ENCODE data around the gene ZBTB8OS.
"Not testable (repeated sequence)": the region's sequence is repeated elsewhere in the genome, so short reads cannot be mapped to it uniquely, and the experiment has no call there.

ZBTB8OS gene

GRCh38 chr1:32650248-32650751 lies at the start of gene ZBTB8OS:
TSS of gene ZBTB8OS (minus strand) at chr1:32650550. CDS start at chr1:32650529, 21 bp downstream.
- peak; percentile 92 for DNase-seq

DNA sequence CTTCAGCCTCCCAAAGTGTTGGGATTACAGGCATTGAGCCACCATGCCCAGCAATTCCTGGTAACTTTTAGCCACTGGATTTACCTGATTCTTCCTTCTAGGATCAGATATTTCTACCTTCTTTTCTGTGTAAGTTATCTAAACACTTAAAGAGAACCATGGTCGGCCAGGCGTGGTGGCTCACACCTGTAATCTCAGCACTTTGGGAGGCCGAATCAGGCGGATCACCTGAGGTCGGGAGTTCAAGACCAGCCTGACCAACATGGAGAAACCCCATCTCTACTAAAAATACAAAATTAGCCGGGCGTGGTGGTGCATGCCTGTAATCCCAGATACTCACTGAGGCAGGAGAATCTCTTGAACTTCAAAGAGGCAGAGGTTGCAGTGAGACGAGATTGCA lies 46.6 kb upstream of the ZBTB8OS start:
- not testable (repeated sequence) for DNase-seq

- DNase-seq, result no peak
These were observed 45.7 kb upstream of the ZBTB8OS start for GRCh38 chr1:32696041-32696440.

DNA sequence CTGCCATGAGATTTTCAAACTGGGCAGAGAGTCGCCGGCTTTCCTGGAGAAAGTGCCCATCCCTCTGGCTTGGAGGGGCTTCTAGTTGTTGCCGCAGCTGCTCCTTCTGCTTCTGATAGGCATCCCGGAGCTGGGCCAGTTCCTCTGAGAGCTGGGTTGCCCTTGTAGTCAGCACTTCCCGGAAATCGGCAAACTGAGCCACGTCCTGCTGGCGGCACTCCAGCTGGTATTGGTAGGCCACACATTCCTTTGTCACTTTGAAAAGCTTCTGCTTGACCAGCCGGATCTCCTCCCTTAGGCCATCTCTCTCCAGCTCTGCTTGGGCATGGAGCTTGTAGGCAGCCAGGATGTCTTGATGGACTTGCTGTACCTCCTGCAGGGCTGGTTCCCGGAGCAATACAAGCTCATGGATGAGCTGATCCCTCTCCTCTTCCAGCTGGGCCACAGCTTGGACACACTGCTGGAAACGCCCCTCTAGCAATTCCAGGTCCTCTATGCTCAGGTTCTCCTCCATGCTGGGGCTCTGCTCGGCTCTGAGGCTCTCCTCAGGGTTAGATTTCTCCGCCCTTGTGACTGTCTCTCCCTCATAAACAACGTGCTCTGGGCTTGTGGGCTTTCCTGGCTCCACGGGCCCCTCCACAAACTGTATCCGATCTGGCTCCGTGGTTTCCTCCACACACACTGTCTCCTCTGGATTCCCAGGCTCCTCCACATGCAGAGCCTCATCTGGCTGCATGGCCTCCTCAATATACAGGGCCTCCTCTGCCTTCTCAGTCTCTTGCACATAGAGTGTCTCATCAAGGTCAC lies 45.0 kb upstream of the ZBTB8OS start:
- DNase-seq, result no peak

DNA sequence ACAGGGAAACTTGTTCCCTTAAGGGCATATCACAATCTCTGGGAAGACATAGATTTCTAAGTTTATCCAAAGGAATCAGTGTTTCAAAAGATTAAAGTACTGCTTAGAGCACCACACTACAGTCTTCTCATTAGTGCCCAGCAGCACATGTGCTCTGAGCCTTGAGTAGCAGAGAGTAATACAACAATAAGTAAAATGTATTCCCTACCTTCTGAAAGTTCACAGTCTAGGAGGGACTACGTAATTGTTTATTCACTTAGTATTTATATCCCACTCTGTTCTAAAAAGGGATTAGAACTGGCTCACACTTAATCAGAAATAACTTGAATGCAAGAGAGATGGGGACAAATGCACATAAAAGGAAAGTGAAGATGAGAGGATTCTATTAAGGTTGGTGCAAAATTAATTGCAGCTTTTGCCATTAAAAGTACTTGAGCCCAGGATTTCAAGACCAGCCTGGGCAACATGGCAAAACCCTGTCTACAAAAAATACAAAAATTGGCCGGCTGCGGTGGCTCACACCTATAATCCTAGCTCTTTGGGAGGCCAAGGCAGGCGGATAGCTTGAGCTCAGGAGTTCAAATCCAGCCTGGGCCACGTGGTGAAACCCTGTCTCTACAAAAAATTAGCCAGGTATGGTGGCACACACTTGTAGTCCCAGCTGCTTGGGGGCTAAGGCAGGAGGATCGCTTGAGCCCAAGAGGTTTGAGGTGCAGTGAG lies 43.3 kb upstream of the ZBTB8OS start:
- no peak for DNase-seq

DNA sequence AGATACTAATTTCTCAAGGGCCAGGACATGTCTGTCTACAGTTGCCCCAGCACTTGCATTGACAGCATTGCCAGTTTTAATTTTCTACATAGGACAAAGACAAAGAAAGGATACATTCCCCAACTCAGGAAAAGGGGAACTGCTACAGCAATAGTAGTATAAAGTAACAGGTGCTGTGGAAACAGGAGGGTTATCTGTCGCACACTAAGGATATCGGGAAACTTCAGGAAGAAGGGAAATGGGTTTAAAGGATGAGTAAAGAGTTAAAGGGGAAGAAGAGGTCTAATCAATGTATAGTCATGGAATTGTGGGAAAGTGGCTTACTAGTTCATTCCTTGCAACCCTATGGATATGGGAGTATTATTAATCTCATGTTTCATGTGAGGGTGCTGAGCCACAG lies 36.0 kb upstream of the ZBTB8OS start:
- DNase-seq, result no peak

DNA sequence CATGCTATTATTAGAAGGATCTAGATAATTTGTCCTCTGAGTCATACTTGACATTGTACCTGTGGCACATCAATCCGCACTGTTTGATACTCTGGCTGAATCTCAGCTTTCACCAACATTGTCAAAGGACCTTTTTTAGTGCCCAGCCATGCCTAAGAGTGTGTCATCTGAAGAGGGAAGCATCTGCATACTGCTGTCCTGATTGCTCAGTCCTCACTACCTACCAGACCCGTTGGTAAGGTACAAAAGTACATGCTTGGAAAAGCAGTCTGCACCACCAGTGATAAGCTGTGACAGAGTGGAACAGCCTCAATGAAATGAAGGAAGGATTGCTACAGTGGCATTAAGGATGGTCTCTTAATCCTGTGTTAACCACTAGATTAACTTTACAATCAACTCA lies 35.1 kb upstream of the ZBTB8OS start:
- DNase-seq, result no peak

- DNase-seq, result no peak
These were observed 33.9 kb upstream of the ZBTB8OS start for GRCh38 chr1:32684167-32684811.

- no peak for DNase-seq
These were observed 33.0 kb upstream of the ZBTB8OS start for GRCh38 chr1:32683397-32683796.

GRCh38 chr1:32681999-32682398 lies 31.6 kb upstream of the ZBTB8OS start:
- no peak for DNase-seq

DNA sequence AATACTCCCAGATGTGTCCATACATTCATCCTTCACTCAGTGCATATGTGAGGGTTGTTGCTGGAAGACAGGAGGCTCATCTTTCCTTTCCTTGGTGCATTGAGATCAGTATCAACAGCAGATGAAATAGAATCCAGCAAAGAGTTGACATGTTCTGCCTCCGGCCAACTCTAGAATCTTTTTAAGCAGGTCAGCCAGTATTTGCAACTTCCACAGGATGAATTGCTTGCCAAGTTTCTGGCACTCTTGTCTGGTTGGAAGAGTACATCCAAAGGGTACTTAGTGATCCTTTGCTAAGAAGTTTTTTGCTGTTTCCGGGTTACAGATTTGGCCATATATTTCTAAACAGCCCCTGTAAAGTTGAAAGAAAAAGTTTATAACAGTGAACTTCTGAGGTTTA lies 31.2 kb upstream of the ZBTB8OS start:
- DNase-seq, result no peak

- no peak for DNase-seq
These were observed 30.3 kb upstream of the ZBTB8OS start for GRCh38 chr1:32680642-32681041.

- DNase-seq, result not testable (repeated sequence)
These were observed 29.6 kb upstream of the ZBTB8OS start for GRCh38 chr1:32679993-32680392.

- DNase-seq, result no peak
These were observed 26.6 kb upstream of the ZBTB8OS start for GRCh38 chr1:32676945-32677344.

DNA sequence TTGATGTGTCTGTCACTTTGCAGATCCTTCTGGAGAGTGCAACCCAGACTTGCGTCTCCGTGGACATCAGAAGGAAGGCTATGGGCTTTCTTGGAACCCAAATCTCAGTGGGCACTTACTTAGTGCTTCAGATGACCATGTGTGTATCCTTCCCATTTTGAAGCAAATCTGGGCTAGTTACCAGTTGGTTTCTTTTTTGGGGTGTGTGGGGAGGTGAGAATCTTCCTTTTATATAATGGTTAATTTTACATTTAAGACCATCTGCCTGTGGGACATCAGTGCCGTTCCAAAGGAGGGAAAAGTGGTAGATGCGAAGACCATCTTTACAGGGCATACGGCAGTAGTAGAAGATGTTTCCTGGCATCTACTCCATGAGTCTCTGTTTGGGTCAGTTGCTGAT lies 18.4 kb upstream of the ZBTB8OS start:
- not testable (repeated sequence) for DNase-seq

- DNase-seq, result no peak
These were observed 16.7 kb upstream of the ZBTB8OS start for GRCh38 chr1:32666901-32667566.

GRCh38 chr1:32665915-32666314 lies 15.6 kb upstream of the ZBTB8OS start:
- no peak for DNase-seq

DNA sequence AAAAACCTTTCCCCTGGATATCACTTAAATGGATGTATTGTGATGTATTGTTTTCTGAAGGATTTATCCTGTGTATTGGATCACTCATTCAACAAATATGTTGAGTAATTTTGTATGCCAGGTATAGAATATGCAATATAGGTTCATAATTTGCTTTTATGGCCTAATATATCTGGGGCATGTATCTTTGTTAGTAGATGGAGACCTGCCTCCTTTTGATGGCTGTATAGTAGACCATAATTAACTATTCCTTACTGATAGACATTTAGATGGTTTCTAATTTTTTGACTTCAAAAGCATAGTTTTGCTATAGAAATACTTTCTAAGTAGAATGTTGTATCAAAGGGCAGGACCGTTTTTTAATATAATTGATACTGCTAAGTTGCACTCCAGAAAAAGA lies 9.2 kb upstream of the ZBTB8OS start:
- no peak for DNase-seq

GRCh38 chr1:32652244-32652962 lies 2.1 kb upstream of the ZBTB8OS start:
- DNase-seq, result no peak

GRCh38 chr1:32651461-32652073 lies 1.2 kb upstream of the ZBTB8OS start:
- no peak for DNase-seq

- peak; percentile 99 for DNase-seq
These were observed 556 bp upstream of the ZBTB8OS start, which contains the start of gene RBBP4 for GRCh38 chr1:32650752-32651460. TSS of gene RBBP4 (plus strand) at chr1:32651208. CDS start at chr1:32651307, 99 bp downstream.

Measured in CD4-positive, alpha-beta T cell treated with Interleukin-12 subunit alpha and Interleukin-12 subunit beta, for 1 hour (primary cell).